Stimulated activated naive CD4-positive, alpha-beta T cell treated with Interleukin-2 at 50 U/mL for 16 hours (primary cell): ENCODE results near the gene CDK4.
"Not testable (repeated sequence)": the region's sequence is repeated elsewhere in the genome, so short reads cannot be mapped to it uniquely, and the experiment has no call there.

Experiments
- DNase-seq: peaks from one replicate; lab custom pipeline; 2025; lab: John Stamatoyannopoulos, UW

Gene CDK4

DNA sequence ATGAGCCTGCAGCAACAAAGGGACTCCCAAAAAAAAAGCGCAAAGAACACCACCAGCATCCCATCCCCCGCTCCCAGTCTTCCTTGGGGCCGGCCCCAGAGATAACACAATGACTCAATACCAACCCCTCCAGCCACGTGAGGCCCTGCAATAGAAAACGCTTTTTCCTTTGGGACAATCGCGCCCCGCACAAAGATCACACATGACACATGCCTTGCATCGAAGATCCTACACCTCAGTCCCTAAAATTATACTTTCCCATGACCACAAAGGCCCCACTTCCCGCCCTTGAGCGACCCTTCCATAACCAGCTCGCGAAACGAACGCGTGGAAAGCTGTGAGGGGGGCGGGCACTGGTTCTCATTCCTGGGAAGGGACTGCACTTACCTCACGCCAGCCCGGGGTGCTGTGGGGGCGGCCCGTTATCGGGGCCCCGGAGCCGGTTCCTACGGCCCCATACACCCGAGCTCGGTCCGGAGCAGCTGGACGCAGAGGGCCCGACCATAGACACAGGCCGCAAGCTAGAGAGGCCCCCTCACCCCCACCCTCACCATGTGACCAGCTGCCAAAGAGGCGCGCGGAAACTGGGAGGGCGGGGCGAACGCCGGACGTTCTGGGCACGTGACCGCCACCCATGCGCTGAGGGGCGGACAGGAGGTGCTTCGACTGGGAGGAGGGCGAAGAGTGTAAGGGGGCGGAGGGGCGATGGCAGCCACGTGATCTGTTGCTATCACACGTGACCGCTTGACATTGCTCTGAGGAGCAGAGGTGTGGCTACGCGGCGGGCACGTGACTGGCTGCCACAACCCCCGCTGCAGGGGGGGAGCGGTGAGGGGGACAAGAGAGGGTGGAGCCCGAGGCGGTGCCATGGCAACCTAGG lies at the start of gene CDK4:
Gene CDK4 (minus strand): TSS at position 523 of the 880 bp plus-strand sequence. CDS start 593 bp downstream, outside the sequence.
- peak; percentile 99 for DNase-seq

DNA sequence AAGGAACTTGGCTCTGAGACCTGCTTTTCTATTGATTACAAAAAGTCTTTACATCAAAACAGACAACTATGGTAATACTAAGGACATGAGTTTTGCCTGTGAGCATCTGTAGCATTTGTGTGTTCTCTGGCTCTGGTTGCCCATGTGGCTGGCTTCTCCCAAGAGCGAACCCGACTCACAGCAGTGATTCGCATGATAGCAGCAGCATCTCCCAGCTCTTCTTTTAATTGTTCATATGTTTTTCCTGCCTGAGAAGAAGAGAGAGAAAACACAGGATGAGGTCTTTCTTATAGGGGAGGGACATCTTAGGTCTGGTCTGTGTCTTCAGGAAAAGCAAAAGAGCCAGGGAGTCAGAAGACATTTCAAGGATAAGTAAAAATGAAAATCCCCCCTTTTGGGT lies 48.9 kb upstream of the CDK4 start:
- no peak for DNase-seq

DNA sequence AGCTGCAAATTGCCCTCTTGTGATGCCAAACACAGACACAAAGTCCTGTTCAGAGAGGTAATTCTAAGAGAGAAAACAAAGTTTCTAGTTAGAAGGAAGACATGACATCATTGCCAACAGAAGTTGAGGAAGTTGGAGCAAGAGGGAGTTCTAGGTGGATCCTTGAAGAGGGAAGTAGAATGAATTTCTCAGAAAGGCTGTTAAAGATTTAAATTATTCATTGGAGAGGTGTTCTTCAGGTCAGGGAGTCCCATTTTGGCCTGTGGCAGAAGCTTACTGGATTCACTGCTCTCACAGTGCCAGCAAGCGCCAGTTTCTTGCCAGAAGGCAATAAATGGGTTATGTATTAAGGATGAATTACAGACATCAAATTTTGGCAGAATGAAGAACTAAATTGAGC lies 45.8 kb upstream of the CDK4 start:
- DNase-seq, result no peak

DNA sequence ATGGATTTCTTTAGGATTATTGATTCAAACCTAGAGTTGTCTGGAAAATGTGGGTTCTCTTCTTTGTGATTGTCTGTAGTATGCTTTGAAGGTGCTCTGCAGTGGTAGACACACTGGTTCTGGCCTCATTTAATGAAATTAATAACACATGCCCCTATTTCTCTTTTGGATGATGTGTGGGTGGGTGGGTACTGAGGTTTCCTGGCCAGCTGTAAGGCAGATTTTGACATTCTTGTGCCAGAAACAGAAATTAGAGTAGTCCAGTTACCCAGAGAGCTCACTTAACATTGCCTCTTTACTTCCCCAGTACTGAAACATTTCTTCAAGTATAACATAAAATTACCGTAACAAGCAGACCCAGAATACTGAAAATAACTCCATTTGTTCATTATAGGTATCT lies 44.9 kb upstream of the CDK4 start:
- DNase-seq, result no peak

DNA sequence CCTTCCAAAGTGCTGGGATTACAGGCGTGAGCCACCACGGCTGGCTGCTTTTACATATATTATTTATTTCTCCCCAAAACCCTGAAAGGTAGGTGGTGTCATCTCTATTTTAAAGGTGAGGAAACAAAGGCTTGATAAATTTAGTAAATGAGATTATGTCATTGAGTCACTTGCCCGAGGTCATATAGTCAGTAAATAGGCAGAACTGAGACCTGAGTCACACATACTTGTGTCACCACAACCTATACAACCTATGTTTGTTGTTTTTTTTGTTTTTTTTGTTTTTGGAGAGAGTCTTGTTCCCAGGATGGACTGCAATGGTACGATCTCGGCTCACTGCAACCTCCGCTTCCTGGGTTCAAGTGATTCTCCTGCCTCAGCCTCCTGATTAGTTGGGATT lies 43.2 kb upstream of the CDK4 start:
- no peak for DNase-seq

DNA sequence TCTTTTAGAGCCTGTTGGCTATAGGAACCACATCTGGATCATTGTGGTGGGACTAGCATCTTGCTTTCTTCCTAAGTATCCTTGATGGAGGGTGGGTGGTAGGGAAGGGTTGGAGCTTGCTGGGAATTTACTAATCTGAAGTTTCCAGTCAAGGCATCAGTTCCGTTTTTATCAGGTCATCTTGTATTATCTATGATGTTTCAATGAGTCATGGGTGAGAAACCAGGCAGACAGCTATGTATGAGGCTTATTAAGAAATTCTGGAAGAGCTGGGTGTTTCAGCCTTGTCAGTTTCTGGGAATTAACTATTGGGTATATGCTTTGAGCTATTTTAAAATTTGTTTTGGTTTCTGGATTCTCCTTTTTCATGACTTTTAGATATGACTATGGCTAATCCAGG lies 41.8 kb upstream of the CDK4 start:
- DNase-seq, result no peak

DNA sequence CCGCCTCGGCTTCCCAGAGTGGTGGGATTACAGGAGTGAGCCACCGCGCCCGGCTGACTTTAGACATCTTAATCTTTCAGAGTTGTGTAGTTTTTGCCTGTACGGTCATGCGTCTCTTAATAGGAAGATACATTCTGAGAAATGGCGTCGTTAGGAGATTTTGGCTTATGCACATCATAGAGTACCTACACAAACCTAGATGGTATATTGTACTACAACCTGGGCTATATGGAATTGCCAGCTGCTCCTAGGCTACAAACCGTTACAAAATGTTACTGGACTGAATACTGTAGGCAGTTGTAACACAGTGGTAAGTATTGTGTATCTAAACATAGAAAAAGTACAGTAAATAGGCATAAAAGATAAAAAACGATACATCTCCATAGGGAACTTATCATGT lies 31.8 kb upstream of the CDK4 start:
- no peak for DNase-seq

DNA sequence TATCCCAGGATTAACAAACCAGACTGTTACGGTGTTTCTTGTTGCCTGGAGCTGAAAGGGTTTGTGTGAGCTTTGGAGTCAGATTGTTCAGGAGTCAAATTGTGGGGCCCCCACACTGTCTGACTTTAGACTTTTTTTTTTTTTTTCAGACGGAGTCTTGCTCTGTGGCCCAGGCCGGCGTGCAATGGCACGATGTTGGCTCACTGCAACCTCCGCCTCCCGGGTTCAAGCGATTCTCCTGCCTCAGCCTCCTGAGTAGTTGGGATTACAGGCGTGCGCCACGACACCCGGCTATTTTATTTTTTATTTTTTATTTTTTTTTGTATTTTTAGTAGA lies 31.3 kb upstream of the CDK4 start:
- no peak for DNase-seq

DNA sequence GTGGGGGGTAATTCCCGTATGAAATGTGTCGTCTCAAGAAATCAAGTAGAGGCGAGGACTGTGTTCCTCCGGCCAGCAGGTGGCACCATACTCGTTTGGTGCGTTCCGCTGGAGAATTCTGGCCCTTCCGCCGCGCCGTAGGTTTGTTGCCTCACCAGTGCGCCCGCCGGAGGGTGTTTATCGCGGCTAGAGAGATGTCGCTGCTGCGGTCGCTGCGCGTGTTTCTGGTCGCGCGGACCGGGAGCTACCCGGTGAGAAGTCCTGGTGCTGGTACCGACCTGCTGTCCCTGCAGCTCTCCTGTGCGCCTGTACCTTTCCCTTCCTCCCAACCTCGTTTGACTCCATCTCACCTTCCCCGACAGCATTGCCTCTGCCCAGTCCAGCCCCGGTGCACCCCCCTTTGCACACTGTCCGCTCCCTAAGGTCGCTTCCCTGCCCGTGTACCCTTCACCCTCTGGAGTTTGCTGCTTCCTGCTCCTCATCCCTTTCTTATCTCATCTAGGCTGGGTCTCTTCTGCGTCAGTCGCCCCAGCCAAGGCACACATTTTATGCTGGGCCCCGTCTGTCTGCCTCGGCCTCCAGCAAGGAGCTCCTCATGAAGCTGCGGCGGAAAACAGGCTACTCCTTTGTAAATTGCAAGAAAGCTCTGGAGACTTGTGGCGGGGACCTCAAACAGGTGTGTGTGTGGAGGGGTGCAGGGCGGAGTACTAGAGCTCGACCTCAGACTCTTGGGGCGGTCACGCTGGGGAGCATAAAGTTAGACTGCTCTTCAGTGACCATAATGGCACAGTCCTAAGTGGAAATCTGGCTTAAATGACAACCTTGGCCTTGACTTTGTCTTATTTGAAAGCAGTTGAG lies 30.7 kb upstream of the CDK4 start, which contains the start of gene TSFM:
Gene TSFM (plus strand): TSS at position 180 of the 858 bp plus-strand sequence. CDS start 15 bp downstream, at position 195.
- DNase-seq, result peak; percentile 96

DNA sequence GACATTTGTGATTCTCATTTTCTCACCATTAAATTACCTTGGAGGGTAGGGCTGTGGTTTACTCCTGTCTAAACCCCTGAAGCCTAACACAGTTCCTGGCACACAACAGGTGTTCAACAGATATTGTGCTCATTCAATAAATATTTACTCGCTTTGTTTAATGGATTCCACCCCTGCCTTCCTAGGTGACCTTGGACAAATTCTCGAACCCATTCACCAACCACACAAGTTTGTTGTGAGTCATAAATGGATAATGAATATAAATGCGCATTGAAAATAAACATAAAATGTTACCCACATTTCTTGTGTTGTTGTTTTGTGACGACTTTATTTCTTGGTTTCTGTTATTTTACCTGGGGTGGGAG lies 30.1 kb upstream of the CDK4 start:
- DNase-seq, result no peak

DNA sequence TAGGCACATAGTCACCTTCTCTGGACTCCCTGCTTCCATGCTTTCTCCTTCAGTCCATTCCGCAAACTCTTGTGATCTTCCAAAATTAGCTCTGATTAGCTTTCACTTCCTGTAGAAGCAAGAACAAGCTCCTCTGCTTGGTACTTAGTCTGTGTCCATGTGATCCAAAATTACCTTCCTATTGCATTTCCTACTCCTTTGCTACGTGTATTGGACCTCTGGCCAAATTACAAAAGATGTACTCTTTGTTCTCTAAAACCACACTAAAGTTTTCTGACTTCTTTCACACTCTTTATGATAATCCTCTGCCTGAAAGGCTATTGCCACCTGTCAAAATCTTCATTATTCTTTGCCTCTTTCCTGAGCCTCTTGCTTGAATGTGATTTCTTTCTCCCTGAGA lies 29.7 kb upstream of the CDK4 start:
- DNase-seq, result no peak

DNA sequence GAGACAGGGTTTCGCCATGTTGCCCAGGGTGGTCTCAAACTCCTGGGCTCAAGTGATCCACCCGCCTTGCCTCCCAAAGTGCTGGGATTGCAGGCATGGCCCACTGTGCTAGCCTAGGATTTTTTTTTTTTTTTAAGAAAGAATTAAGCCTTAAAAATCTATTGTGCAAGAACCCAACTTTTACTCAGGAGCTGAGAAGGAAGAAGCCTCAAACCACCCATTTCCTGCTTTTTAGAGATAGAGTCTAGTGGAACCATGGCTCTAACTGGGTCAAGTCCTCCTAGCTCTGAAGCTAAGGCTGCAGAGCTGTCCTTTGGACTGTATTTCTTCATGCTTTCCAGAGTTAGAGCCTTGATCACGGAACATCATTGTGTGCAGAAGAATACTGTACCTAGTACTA lies 29.1 kb upstream of the CDK4 start:
- no peak for DNase-seq

DNA sequence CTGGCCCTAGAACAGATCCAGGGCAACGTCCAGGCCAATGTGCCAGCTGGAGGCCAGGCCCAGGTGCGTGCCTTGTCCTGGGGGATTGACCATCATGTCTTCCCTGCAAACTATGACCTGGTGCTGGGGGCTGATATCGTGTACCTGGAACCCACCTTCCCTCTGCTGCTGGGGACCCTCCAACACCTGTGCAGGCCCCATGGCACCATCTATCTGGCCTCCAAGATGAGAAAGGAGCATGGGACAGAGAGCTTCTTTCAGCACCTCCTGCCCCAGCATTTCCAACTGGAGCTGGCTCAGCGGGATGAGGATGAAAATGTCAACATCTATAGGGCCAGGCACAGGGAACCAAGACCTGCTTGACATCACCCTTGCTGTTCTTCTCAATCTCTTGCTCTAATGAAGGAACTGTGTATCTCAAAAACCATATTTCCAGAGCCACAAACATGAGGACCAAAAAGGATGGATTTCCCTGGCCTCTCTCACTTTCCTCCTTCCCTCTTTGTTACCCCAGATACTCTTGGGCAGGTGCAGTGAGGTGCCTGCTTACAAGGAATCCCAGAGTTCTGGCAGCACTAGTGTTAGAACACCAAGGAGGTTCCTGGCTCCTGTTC lies 28.3 kb upstream of the CDK4 start:
- no peak for DNase-seq

DNA sequence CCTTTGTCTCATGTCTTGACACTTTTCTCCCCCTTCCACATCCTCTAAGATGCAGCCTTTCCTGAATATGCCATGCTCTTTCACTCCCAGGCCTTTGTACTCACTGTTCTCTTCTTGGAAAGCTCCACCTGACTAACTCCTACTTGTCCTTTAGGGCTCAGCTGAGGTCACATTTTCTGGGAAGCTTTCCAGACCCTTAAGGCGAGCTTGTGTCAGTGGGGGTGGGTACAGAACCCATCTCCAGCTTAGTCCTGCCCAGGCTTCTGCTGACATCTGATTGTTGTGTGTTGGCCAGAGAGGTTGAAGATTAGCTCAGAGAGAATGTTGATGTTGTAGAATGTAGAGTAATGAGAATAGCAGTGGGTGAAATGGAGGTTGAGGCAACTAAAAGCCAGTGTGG lies 27.6 kb upstream of the CDK4 start:
- DNase-seq, result no peak

DNA sequence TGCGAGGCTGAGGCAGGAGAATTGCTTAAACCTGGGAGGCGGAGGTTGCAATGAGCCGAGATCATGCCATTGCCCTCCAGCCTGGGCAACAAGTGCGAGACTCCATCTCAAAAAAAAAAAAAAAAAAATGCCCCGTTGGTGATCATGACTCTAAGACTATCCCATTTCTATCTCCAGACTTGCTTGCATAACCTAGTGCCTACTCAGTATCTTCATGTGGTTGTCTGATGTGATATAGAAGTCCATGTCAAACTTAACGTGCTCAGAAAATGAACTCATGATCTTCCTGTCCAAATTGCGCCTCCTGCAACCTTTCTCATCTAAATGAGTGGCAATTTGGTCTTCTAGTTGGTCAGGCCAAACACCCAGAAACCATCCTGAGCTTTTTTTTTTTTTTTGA lies 25.8 kb upstream of the CDK4 start:
- no peak for DNase-seq

DNA sequence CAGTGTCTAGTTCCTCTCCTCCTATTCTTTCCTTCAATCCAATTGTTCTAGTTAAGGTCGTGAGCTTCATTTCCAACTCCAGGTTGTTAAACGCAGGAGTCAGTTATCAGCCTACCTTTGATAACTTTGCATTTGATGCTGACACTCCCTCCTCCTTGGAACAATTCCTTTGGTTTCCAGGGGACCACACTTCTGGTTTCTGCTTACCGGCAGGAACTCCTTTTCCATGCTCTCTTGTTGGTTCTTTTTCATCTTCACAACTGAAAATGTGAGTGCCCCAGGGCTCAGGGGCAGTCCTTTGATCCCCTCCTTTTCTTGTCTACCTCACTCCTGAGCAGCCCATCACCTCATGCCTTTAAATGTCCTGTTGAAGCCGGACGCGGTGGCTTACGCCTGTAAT lies 25.3 kb upstream of the CDK4 start:
- DNase-seq, result no peak

DNA sequence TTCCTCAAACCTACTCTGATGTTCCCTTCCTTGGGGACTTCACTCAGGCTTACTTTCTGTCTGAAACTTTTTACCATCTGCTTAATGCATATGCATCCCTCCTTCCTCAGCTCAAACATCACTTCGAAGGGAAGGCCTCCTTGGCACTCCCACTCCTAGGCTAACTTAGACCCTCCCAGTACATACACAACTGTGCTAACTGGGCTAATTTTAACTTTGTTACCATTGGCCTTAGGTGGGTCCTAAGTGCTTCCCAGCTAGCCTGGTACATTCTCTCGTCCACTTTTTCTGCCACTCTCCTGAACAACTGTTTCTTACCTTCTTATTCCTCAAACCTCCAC lies 24.1 kb upstream of the CDK4 start:
- DNase-seq, result no peak

DNA sequence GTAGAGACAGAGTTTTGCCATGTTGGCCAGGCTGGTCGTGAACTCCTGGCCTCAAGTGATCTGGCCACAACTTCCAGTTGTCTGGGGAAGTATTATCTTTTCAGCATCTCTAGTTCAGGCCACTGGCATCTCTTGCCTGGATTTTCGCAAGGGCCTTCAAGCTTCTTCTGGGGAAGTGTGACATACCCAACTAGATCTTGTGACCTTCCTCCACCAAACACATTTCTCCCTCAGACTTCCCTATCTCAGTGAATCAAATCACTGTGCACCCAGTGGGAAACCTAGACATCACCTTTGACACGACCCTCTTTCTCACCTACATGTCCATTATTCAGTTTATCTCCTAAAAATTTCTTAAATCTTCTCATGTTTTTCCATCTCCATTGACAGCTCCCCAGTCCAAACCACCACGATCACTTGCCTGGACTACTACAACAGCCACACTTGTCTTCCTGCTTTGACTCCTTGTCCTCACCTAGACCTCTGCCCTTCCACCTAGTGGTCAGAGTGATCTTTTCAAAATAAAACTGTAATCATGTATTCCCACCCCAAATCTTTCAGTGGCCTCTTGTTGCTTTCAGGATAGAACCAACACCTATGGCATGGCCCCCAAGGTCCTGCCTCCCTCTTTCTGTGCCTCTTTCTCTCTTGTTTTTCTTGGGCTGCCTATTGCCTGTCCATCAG lies 23.6 kb upstream of the CDK4 start:
- DNase-seq, result no peak

DNA sequence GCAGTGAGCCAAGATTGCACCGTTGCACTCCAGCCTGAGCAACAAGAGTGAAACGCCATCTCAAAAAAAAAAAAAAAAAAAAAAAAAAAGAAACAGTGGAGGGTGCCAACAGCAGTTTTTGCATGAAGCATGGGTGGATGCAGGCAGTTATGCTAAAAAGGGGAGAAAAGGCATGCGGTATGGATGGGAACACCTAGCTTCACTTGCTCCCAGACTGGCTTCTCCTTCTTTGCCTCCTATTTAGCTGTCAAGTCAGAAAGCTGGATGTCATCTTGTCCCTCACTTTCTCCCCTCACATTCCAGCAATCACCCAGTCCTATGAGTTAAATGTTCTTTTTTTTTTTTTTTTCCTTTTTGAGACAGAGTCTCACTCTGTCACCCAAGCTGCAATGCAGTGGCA lies 22.9 kb upstream of the CDK4 start:
- no peak for DNase-seq

DNA sequence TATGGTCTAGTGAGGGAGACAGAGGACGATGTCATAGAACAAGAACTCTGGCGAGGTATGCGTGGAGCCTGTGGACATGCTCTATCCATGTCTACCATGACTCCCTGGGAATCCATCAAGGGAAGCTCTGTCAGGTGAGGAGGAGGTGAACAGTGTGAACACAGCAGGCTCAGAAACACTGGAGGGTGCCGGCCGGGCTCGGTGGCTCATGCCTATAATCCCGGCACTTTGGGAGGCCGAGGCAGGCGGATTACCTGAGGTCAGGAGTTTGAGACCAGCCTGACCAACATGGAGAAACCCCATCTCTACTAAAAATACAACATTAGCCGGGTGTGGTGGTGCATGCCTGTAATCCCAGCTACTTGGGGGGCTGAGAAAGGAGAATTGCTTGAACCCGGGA lies 22.5 kb upstream of the CDK4 start:
- not testable (repeated sequence) for DNase-seq

DNA sequence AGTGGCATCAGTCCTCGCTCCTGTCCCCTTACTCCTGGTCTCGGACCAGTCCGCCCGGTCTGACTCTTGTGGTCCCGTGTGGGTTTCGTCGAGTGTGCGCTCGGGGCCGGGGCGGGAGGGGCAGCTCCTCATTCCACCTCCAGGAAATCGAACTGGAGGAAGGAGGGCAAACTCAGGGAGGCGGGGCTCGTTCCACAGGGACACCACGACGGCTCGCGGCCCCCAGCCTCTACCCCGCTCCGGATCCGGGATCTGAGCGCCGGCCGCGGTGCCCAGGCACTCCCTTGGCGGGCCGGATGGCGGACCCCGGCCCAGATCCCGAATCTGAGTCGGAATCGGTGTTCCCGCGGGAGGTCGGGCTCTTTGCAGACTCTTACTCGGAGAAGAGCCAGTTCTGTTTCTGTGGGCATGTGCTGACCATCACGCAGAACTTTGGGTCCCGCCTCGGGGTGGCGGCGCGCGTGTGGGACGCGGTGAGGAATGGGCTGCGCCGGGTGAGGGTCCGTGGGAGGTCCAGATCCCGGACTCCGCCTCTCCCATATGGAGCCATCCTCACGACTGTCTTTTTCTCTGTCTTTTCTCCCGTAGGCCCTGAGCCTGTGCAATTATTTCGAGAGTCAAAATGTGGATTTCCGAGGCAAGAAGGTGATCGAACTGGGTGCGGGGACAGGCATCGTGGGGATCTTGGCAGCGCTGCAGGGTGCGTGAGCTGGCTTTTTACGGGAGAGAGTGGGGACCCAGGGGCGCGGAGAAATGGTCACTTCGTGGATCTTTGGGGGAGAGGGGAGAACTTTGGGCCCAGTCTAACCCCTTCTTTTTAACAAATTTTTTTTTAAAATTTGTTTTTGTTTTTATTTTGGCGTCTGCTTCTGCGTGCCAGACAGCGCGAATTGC lies 20.6 kb upstream of the CDK4 start, which contains the start of gene EEF1AKMT3:
Gene EEF1AKMT3 (plus strand): TSS at position 186 of the 894 bp plus-strand sequence. CDS start 111 bp downstream, at position 297.
- DNase-seq, result peak; percentile 52
